Measurements from ENCODE around the gene BASP1. TPM values are rescaled to one million over a fixed set of nuclear protein-coding genes. Genes with fewer than 3 reads are reported as not detected.
A peak's percentile ranks its signal among the peaks of the same experiment; 100 is the strongest.

The BASP1 gene
- total and polyA plus RNA-seq, 10 of the 15 experiments (the other 5 are each of a cell fraction or from before 2014, with no cell fraction given) = 27.3 to 190 (median 102) TPM

DNA sequence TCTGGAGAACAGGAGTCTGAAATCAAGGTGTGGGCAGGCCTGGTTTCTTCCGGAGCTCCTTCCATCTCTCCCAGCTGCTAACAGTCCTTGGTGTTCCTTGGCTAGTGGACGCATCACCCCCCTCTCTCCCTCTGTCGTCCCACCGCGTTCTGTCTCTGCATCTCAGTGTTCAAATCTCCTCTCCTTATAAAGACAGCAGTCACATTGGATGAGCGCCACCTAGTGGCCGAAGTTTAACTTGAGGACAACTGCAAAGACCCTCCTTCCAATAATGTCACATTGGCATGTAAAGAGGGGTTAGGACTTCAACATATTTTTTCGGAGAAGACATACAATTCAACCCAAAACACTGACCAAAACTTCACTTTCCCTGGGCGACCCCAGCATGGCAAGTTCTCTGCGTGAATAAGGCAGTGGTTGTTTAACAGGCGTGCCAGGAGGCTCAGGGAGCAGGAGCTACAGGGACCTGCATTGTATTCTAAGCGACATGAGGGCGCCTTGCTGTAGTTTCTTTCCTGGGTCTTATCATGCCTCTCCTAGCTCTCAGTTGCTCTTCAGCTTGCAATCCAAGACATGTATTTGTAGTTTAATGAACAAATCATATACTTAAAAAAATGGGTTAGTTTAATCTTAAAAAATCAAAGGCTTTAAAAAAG, 27.9 kb upstream of the BASP1 start (continued):
- TF ChIP-seq, protein P1, sequence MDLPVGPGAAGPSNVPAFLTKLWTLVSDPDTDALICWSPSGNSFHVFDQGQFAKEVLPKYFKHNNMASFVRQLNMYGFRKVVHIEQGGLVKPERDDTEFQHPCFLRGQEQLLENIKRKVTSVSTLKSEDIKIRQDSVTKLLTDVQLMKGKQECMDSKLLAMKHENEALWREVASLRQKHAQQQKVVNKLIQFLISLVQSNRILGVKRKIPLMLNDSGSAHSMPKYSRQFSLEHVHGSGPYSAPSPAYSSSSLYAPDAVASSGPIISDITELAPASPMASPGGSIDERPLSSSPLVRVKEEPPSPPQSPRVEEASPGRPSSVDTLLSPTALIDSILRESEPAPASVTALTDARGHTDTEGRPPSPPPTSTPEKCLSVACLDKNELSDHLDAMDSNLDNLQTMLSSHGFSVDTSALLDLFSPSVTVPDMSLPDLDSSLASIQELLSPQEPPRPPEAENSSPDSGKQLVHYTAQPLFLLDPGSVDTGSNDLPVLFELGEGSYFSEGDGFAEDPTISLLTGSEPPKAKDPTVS (IDR thresholded peaks at IDR 0.05; ENCODE audit: low read depth, low read length) = no peak

DNA sequence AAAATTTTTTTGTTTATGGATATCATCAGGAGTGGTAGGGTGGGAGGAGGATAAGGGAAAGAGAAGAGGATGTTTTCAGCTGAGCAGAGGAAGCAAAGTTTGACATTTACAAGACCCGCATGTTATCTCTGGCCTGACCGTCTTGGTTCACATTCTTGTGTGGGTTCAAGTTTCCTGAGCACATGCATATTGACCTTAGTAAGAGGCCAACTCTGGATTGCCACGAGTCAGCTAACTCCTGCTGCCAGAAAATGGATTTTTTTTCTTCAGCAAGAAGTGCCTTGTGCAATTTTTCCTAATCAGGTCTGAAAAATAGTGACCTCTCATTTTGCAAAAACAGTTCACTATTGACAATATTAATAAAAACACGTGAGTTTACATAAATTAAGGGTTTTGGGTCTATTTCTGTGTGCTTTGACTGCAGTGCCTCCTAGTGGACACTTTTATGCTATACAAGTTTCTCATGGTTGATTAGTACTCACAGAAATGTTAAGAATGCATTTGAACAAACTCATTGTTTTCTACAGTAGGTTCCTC, 27.1 kb upstream of the BASP1 start:
- intact Hi-C loops (cut with micrococcal nuclease; ENCODE audit: unreplicated experiment) (no loop called here), in situ Hi-C loops (cut with MboI) (no loop called here)
- POLR2A ChIA-PET = interaction anchor here (0.6 kb wide), 1 partner anchor 123 kb away, joined by 4 read pairs; no protein-coding TSS in a partner anchor
- WGBS (ENCODE audit: insufficient coverage, insufficient replicate concordance, low lambda C conversion rate, missing lambda C conversion rate) = 7% methylated on average over 4 of the region's 4 CpGs
- H3K4me2 ChIP-seq (ENCODE audit: control insufficient read depth, insufficient read depth) = no peak overlapping the region
- no peak overlapping the region for H3K9ac ChIP-seq (ENCODE audit: control insufficient read depth, insufficient read depth, low read length)
- FAIRE-seq (peak; percentile 38), DNase-seq (ENCODE audit: low read depth, low spot score) (no peak), ATAC-seq (peak; percentile 75)
- no peak overlapping the region for H3K27ac ChIP-seq (ENCODE audit: control insufficient read depth, insufficient read depth)
- CTCF ChIA-PET = interaction anchor here (0.7 to 4.3 kb wide), 32 partner anchors 9 to 1114 kb away, joined by 3 to 53 read pairs (median 4); no protein-coding TSS in a partner anchor
- no TSS peak for BruUV-seq (replicated peaks)
- H3K79me2 ChIP-seq (ENCODE audit: control insufficient read depth, insufficient read depth, low read length) = no peaks in the 10 kb centered on the region
- H2AFZ ChIP-seq (ENCODE audit: control insufficient read depth, low read depth, low read length) = no peak overlapping the region
- H4K20me1 ChIP-seq (ENCODE audit: control insufficient read depth, insufficient read depth) = no peaks in the 10 kb centered on the region
- SMC1A ChIA-PET (ENCODE audit: uncharacterized antibody, unreplicated experiment) = interaction anchor here (0.9 to 1.6 kb wide), 4 partner anchors 12 to 1115 kb away, joined by 3 to 14 read pairs (median 4); no protein-coding TSS in a partner anchor
- RAD21 ChIA-PET (ENCODE audit: unreplicated experiment) = interaction anchor here (1.3 kb wide), 1 partner anchor 26 kb away, joined by 6 read pairs; no protein-coding TSS in a partner anchor
- H3K9me3 ChIP-seq (replicated peaks; ENCODE audit: control insufficient read depth, insufficient read depth, low read length) = no peaks in the 10 kb centered on the region
- H3K4me3 ChIP-seq = no peak overlapping the region
- no peaks in the 10 kb centered on the region; a peak in 1 of 4 replicates for H3K27me3 ChIP-seq (replicated peaks in 1 of 2; ENCODE audit: control insufficient read depth in 2 of 2, insufficient read depth in 2 of 2, low read length in 1 of 2)
- no peaks in the 10 kb centered on the region for H3K36me3 ChIP-seq (ENCODE audit: control insufficient read depth in 2 of 2, insufficient read depth in 2 of 2, low read length in 1 of 2)
- H3K4me1 ChIP-seq (ENCODE audit: control insufficient read depth, insufficient read depth, low read length) = no peaks in the 10 kb centered on the region
- TF ChIP-seq JUNB (IDR thresholded peaks at IDR 0.05) = no peak
- no peak for TF ChIP-seq ZNF622 (IDR thresholded peaks at IDR 0.05)
- TF ChIP-seq, protein P2, sequence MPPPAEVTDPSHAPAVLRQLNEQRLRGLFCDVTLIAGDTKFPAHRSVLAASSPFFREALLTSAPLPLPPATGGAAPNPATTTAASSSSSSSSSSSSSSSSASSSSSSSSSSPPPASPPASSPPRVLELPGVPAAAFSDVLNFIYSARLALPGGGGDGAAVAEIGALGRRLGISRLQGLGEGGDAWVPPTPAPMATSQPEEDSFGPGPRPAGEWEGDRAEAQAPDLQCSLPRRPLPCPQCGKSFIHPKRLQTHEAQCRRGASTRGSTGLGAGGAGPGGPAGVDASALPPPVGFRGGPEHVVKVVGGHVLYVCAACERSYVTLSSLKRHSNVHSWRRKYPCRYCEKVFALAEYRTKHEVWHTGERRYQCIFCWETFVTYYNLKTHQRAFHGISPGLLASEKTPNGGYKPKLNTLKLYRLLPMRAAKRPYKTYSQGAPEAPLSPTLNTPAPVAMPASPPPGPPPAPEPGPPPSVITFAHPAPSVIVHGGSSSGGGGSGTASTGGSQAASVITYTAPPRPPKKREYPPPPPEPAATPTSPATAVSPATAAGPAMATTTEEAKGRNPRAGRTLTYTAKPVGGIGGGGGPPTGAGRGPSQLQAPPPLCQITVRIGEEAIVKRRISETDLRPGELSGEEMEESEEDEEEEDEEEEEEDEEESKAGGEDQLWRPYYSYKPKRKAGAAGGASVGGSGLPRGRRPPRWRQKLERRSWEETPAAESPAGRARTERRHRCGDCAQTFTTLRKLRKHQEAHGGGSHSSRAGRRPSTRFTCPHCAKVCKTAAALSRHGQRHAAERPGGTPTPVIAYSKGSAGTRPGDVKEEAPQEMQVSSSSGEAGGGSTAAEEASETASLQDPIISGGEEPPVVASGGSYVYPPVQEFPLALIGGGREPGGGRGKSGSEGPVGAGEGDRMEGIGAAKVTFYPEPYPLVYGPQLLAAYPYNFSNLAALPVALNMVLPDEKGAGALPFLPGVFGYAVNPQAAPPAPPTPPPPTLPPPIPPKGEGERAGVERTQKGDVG (CRISPR knock-in tag; IDR thresholded peaks at IDR 0.05) = no peak
- TF ChIP-seq FOS (IDR thresholded peaks at IDR 0.05; ENCODE audit: borderline replicate concordance, extremely low read depth, insufficient read length) = no peak
- TF ChIP-seq FOXK2 (IDR thresholded peaks at IDR 0.05) = no peak
- TF ChIP-seq, protein P3, sequence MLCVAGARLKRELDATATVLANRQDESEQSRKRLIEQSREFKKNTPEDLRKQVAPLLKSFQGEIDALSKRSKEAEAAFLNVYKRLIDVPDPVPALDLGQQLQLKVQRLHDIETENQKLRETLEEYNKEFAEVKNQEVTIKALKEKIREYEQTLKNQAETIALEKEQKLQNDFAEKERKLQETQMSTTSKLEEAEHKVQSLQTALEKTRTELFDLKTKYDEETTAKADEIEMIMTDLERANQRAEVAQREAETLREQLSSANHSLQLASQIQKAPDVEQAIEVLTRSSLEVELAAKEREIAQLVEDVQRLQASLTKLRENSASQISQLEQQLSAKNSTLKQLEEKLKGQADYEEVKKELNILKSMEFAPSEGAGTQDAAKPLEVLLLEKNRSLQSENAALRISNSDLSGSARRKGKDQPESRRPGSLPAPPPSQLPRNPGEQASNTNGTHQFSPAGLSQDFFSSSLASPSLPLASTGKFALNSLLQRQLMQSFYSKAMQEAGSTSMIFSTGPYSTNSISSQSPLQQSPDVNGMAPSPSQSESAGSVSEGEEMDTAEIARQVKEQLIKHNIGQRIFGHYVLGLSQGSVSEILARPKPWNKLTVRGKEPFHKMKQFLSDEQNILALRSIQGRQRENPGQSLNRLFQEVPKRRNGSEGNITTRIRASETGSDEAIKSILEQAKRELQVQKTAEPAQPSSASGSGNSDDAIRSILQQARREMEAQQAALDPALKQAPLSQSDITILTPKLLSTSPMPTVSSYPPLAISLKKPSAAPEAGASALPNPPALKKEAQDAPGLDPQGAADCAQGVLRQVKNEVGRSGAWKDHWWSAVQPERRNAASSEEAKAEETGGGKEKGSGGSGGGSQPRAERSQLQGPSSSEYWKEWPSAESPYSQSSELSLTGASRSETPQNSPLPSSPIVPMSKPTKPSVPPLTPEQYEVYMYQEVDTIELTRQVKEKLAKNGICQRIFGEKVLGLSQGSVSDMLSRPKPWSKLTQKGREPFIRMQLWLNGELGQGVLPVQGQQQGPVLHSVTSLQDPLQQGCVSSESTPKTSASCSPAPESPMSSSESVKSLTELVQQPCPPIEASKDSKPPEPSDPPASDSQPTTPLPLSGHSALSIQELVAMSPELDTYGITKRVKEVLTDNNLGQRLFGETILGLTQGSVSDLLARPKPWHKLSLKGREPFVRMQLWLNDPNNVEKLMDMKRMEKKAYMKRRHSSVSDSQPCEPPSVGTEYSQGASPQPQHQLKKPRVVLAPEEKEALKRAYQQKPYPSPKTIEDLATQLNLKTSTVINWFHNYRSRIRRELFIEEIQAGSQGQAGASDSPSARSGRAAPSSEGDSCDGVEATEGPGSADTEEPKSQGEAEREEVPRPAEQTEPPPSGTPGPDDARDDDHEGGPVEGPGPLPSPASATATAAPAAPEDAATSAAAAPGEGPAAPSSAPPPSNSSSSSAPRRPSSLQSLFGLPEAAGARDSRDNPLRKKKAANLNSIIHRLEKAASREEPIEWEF (IDR thresholded peaks at IDR 0.05; ENCODE audit: insufficient replicate concordance, low read depth, low read length) = no peak
- peak; percentile 68 for TF ChIP-seq RAD21 (IDR thresholded peaks at IDR 0.05; ENCODE audit: insufficient read depth, low read depth, low read length)
- no peak for TF ChIP-seq POLR2AphosphoS2 (IDR thresholded peaks at IDR 0.05; ENCODE audit: low read depth, low read length)
- TF ChIP-seq HDGF (IDR thresholded peaks at IDR 0.05) = no peak
- no peak for TF ChIP-seq NFXL1 (IDR thresholded peaks at IDR 0.05; ENCODE audit: borderline replicate concordance)
